B cell (primary cell): ENCODE results near the gene MOB1B.

Source experiments
- EZH2 ChIP-seq: IDR thresholded peaks from 2 replicates; pipeline ENCODE4 v1.6.1; 2012; ENCODE audit warnings: borderline replicate concordance, low read depth, mild to moderate bottlenecking, moderate library complexity, low read length; ENCODE audit not compliant: insufficient read depth, poor library complexity, severe bottlenecking
- TF ChIP-seq, protein P1 (sequence below): fragments of 200-600 bp; IDR thresholded peaks from one replicate; pipeline ENCODE4 v1.8.0; 2022; ENCODE audit warnings: antibody characterized with exemption, mild to moderate bottlenecking

DNA sequence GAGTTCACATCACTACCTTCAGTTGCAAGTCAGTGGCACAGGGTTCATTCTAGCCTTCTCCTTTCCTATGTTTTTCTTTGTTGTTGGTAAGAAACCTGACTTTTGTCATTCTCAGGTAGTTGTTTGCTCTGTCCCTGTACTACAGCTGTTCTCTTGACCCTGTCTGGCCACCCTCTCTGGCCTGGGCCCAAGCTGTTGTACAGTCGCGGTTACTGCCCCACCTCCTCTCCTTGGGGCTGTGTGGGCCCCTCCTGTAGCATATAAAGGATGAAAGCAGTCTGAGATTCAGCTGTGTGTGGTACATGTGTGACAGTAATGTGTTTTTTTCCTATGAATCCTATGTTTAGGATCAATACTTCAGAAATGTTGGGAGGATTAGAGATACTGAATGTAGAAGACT, 12.5 kb downstream of the MOB1B start:
- TF ChIP-seq, protein P1, sequence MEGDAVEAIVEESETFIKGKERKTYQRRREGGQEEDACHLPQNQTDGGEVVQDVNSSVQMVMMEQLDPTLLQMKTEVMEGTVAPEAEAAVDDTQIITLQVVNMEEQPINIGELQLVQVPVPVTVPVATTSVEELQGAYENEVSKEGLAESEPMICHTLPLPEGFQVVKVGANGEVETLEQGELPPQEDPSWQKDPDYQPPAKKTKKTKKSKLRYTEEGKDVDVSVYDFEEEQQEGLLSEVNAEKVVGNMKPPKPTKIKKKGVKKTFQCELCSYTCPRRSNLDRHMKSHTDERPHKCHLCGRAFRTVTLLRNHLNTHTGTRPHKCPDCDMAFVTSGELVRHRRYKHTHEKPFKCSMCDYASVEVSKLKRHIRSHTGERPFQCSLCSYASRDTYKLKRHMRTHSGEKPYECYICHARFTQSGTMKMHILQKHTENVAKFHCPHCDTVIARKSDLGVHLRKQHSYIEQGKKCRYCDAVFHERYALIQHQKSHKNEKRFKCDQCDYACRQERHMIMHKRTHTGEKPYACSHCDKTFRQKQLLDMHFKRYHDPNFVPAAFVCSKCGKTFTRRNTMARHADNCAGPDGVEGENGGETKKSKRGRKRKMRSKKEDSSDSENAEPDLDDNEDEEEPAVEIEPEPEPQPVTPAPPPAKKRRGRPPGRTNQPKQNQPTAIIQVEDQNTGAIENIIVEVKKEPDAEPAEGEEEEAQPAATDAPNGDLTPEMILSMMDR, result no peak
- no peak for TF ChIP-seq EZH2
